Measurements from ENCODE around the gene RXRB. TPM values are rescaled to one million over a fixed set of nuclear protein-coding genes. Genes with fewer than 3 reads are reported as not detected.

Gene RXRB
- total and polyA plus RNA-seq, 2 of the 8 experiments (the other 6 are each of a cell fraction or from before 2014, with no cell fraction given): 13.0 to 18.1 TPM

- TF ChIP-seq CHD7 (IDR thresholded peaks at IDR 0.05; ENCODE audit: insufficient replicate concordance, low read length) (no peak), E2F6 (IDR thresholded peaks at IDR 0.05) (no peak), USF2 (IDR thresholded peaks at IDR 0.05; ENCODE audit: low read length) (no peak), SAP30 (IDR thresholded peaks at IDR 0.05; ENCODE audit: insufficient read depth, insufficient replicate concordance, low read length) (no peak), SIN3A (conservative IDR thresholded peaks at IDR 0.05 in 1 of 2, IDR thresholded peaks at IDR 0.05 in 1 of 2; ENCODE audit: low read depth in 1 of 2, low read length in 2 of 2) (no peak)
Measured at GRCh38 chr6:33202799-33203198, 2.3 kb upstream of the RXRB start (continued).

Measured in H1 (cell line).